ENCODE results near the gene TSPAN1.
A peak's percentile ranks its signal among the peaks of the same experiment; 100 is the strongest.
"Not testable (repeated sequence)": the region's sequence is repeated elsewhere in the genome, so short reads cannot be mapped to it uniquely, and the experiment has no call there.

TSPAN1 gene

GRCh38 chr1:46220808-46221207 is 45.9 kb downstream of the TSPAN1 start:
- no peak for DNase-seq

GRCh38 chr1:46221749-46222148 is 46.9 kb downstream of the TSPAN1 start:
- no peak for DNase-seq

- DNase-seq: not testable (repeated sequence)
Observed at GRCh38 chr1:46223055-46223454, 48.2 kb downstream of the TSPAN1 start.

GRCh38 chr1:46223472-46223943 is 48.6 kb downstream of the TSPAN1 start:
- DNase-seq: peak; percentile 90

- DNase-seq: no peak
Observed at GRCh38 chr1:46224966-46225365, 50.1 kb downstream of the TSPAN1 start.

- not testable (repeated sequence) for DNase-seq
Observed at GRCh38 chr1:46231231-46231630, 56.3 kb downstream of the TSPAN1 start.
